Activated CD8-positive, alpha-beta memory T cell treated with anti-CD3 and anti-CD28 coated beads, Interleukin-2, amount 50 U/mL, for 24 hours (primary cell): ENCODE data around the gene CCDC138.

ENCODE experiments used
- DNase-seq: peaks from one replicate; pipeline ENCODE4 v3.0.0-alpha.2; 2020; ENCODE audit errors: extremely low read depth

CCDC138 gene

DNA sequence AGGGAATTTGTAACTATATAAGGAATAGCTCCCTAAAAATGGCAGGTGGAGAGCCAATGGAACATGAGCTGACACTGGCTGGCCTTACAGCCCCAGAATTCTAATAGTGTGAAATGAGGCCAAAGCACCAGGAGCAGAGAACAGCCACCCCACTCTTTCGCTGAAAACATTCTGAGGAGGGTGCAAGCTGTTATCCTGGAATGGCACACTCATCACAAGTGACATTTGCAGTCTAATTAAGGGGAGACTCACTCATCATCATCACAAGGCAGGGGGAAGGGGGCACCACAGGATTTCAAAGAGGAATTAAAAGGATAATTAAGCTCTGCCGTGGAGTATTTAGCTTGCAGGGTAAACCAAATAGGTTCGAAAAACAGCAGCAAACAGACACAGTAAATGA is 108.2 kb downstream of the CCDC138 start:
- no peak for DNase-seq

DNA sequence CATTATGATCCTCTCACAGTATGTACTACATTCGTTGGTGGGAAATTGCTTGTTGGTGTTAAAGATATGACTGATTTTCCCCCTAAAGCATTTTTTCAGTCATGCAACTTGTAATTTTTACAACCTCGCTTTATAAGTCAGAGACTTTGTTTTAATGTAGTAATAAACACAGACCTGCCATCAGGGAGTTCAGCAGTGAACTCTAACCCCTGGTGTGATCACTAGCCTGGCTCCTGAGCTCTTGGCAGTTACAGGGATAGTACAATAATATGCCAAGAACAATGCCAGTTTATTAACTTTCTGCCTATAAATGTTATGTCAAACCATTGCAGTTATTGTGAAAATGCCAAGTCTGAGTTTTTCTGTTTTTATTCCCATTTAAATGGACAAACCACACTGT is 108.6 kb downstream of the CCDC138 start:
- no peak for DNase-seq

- DNase-seq: no peak
These were observed 110.2 kb downstream of the CCDC138 start for GRCh38 chr2:108896741-108897140.

DNA sequence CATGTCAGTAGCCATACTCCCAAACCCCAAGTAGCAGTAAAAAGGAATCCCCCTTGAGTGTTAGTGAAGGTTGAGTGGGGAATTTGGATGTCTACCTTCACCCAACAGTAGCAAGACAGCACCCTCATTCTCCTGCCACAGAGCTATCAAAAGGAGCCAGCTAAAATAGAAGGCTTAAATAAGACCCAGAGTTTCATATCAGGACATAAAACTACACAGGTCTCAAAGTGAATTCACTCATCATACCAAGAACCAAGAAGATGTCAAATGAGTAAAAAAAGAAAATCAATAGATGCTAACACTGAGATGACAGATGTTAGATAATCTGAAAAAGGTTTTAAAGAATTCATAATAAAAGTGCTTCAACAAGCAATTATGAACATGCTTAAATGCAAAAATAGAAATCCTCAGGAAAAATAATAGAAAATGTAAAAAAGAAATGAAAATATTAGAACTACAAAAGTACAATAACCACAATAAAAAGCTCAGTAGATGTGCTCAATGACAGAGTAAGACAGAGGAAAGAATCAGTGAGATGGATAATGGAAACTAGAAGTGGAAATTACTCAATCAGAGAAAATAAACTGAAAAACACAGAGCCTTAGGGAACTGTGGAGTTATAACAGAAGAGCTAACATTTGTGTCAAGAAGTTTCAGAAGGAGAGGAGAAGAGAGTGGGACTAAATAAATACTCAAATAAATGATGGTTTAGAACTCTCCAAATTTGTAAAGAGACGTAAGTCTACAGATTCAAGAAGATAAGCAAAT is 111.9 kb downstream of the CCDC138 start:
- no peak for DNase-seq

DNA sequence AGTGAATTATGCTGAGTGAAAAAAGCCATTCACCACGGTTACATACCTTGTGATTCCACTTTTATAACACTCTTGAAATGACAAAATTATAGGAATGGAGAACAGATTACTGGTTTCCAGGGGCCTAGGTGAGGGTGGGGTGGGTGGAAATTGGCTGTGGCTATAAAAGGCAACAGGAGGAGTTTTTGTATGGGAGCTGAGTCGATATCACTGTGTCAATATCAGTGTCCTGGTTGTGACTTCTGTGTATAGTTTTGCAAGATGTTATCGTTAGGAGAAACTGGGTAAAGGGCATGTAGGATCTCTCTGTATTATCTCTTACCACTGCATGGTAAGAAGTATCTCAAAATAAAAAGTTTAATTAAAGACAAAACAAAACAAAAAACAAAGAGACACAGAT is 118.1 kb downstream of the CCDC138 start:
- DNase-seq: no peak

- no peak for DNase-seq
These were observed 118.6 kb downstream of the CCDC138 start for GRCh38 chr2:108905176-108905575.

DNA sequence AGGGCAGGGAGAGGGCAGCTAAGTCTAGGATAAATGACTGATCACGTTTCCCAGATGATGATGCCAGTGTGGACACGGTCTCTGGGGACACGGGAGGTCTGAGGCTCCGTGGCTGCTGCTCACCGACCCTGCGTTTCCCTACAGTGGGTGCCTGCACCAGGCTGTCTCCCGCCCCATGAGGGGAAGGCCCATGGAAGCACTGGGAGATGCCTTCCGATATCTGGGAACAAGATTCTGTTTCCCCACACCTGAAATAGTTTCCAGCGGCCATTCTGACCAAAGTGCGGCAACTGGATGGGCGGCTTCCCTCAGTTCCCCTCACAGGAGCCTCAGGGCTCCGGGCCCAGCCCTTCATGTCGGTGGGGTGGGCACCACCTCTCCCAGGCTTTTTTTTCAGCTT is 119.3 kb downstream of the CCDC138 start:
- no peak for DNase-seq

DNA sequence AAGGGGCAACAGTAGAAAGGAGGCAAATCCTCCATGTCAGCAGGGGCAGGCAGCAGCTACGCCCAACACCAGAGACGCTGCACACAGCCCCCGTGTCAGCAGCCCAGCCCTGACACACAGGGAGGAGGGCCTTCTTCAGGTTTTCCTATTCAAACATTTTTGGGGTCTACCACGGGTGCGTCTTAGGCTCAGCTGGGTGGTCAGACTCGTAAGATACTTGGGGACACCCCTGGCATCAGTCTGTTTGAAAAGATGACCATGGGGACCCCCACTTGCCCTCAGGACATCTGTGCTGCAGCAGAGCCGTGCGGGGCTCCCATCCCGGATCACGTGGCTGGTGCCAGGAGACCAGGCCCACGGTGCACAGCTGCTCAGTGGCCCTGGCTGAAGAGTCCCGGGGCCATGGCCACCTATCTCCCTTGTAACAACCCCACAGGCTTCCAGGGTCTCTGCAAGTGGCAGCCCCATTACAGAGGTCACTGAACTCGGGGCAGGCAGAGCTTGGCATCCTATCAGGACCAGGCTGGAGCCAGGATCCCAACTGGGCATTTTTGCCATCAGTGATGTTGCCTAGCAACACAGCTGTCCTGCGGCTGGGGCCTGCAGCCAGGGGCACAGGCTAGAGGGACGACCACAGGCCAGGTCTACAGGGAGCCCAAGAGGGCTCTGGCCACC is 120.0 kb downstream of the CCDC138 start:
- no peak for DNase-seq

- DNase-seq: no peak
These were observed 121.5 kb downstream of the CCDC138 start for GRCh38 chr2:108907822-108908712.

DNA sequence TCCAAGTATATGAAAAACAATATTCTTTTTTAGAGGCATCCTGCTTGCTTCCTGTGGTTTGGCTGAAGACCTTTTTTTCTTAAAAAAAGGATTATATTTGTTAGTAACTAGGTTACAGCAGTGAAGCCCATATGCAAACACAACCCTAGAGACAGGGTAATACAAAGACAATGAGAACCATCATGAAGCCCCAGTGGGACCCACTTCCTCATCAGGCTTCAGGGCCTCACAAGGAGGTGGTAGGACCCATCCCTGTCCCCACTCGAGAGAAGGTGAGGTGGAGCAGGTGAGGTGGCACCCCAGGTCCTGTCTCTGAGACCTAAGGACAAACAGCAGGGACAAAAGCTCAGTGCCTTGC is 122.1 kb downstream of the CCDC138 start:
- no peak for DNase-seq

DNA sequence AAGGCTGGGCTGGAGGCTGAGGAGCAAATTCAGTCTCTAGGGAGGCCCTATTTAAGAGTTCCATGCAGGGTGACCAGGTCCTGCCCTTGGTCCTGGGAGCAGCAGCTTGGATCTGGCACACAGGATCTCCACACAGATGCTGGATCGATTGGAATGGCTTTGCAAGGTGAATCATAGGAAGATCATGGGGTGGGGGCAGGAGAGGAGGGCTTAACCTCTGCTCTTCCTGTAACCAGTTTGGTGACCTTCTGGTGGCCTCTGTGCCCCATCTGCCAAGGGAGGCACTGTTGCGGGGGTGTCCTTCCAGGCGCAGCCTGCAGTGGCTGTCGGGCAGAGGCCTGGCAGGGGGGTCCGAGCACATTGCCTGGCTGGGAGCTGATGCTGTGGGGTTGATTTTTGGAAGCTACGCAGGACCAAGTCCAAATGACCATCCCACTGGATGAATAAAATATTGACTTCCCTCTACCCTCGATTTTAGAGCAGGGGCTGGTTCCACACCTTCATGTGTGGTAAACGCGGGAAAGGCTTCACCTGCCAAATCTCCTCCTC is 122.8 kb downstream of the CCDC138 start:
- DNase-seq: no peak

- DNase-seq: no peak
These were observed 123.5 kb downstream of the CCDC138 start for GRCh38 chr2:108910011-108910431.

DNA sequence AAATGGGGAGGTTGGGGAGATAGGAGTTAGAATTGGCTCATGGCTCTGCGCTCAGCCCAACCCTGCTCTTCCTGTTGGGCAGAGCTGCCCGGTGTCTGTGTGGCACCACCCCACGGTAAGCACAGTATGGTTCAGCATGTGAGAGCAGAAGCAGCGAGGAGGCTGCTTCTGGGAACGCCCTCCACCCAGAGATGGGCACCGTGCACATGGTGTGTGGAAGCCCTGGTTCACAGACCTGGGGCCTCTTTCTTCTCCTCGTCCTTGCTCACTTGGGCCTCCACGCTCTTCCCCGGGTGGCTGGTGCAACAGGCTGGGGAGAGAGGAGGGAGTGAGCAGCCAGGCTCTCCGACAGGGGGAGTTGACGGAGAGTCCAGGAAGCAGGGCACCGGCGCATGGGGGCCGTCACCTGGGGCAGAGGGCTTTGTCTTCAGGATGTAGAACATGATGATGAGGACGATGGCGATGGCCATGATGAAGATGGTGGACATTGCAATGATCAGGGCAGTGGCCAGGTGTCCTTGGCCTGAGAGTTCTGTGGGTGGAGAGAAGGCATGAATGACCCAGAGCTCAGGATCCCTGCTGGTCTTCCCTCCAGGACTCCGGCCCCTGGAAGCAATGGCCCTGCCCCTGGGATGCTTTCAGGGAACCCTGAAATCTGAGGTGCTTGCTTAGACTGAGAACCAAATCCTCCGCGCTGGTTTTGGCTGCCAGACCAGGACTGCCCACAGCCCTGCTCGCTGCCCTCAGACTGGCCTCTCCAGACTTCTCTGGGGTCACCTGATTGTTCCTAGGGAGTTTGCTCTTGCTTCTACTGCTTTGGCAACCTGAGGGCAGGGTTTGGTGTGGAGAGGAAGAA is 124.2 kb downstream of the CCDC138 start:
- no peak for DNase-seq

- DNase-seq: no peak
These were observed 124.8 kb downstream of the CCDC138 start for GRCh38 chr2:108911401-108911800.

GRCh38 chr2:108911807-108912628 is 125.4 kb downstream of the CCDC138 start:
- DNase-seq: no peak

GRCh38 chr2:108912629-108912902 is 126.0 kb downstream of the CCDC138 start:
- no peak for DNase-seq

DNA sequence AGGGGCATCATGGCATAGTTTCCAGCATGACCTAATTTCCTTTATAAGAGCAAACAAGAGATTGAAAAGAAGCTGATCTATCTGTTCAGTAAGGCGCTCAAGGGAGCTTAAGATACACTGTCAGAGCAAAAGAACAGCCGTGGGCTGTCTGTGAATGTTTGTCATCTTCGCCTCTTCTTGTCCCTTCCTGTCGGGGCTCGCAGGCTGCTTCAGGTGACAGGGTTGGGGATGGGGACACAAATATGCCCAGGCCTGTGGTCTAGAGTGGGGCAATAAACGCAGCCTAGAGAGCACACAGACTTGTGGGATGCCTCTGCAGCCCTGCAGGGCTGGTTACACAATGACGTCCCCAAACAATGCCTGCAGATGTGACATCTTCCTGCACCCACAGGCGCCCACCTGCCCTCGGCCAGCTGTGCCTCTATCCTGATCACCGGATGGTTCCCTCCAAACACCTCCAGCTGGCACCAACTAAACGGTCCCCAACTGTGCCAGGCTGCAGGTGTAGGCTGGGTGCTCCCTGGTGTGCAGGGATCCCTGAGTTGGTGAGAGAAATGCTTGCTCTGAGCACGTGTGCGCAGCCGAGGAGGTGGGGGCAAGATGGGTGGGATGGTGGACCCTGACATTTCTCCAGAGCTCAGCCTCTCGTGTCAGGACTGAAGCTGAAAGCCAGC is 129.7 kb downstream of the CCDC138 start:
- no peak for DNase-seq

DNA sequence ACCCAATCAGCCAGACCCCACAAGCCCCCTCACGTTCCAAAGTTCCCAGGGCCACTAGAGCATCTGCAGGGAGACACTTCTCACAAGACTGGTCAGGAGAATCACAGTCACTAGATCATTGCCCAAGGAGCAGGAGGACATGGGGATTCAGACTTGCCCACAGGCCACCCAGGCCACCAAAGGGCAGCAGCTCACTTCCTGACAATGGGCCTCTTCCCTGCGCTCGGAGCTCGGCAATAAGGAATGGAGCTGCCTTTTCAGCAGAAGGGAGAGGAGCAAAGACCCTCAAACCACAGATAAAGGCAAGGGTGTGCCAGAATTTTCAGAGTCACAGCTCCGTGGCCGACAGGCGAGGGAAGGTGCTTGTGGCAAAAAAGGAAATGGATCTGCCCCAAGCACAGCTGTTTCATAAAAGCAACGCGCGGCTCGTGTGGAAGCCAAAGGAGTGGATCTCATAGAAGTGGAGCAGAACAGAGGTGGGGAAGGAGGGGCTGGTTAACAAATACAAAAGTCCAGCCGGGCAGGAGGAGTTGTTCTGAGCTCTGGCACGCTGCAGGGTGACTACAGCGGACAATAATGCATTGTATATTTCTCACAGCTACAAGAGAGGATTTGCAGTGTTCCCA is 130.3 kb downstream of the CCDC138 start:
- DNase-seq: no peak

GRCh38 chr2:108917526-108917925 is 131.0 kb downstream of the CCDC138 start:
- no peak for DNase-seq
